ENCODE measurements around the gene TIAM1.

- no peak for TF ChIP-seq CTCF (IDR thresholded peaks at IDR 0.05)
- TF ChIP-seq POLR2A (IDR thresholded peaks at IDR 0.05): no peak
These were observed 208.4 kb downstream of the TIAM1 start for GRCh38 chr21:31135531-31136184.
